GM12874 (cell line): ENCODE measurements around the gene NBAS.

Source experiments
- TF ChIP-seq, protein P1 (sequence below): IDR thresholded peaks from 2 replicates; pipeline ENCODE4 v1.5.1; 2011; ENCODE audit warnings: low read depth, mild to moderate bottlenecking, control low read depth, low read length, moderate library complexity; ENCODE audit not compliant: insufficient read depth

NBAS gene

DNA sequence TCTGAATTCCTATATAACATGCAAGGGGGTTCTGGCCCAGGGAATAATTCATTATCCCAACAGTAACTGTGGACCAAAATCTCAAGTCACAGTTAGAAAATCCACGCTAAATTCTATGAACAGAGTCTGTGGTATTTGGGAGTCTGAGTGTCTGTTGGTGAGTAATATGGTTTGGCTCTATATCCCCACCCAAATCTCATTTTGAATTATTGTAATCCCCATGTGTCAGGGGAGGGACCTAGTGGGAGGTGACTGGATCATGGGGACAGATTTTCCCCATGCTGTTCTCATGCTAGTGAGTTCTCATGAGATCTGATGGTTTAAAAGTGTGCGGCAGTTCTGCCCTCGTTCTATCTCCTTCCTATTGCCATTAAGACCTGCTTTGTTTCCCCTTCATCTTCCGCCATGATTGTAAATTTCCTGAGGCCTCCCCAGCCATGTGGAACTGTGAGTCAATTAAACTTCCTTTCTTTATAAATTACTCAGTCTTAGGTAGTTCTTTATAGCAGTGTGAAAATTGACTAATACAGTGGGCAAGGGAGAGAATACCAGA is 68.3 kb downstream of the NBAS start:
- TF ChIP-seq, protein P1, sequence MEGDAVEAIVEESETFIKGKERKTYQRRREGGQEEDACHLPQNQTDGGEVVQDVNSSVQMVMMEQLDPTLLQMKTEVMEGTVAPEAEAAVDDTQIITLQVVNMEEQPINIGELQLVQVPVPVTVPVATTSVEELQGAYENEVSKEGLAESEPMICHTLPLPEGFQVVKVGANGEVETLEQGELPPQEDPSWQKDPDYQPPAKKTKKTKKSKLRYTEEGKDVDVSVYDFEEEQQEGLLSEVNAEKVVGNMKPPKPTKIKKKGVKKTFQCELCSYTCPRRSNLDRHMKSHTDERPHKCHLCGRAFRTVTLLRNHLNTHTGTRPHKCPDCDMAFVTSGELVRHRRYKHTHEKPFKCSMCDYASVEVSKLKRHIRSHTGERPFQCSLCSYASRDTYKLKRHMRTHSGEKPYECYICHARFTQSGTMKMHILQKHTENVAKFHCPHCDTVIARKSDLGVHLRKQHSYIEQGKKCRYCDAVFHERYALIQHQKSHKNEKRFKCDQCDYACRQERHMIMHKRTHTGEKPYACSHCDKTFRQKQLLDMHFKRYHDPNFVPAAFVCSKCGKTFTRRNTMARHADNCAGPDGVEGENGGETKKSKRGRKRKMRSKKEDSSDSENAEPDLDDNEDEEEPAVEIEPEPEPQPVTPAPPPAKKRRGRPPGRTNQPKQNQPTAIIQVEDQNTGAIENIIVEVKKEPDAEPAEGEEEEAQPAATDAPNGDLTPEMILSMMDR, result no peak

DNA sequence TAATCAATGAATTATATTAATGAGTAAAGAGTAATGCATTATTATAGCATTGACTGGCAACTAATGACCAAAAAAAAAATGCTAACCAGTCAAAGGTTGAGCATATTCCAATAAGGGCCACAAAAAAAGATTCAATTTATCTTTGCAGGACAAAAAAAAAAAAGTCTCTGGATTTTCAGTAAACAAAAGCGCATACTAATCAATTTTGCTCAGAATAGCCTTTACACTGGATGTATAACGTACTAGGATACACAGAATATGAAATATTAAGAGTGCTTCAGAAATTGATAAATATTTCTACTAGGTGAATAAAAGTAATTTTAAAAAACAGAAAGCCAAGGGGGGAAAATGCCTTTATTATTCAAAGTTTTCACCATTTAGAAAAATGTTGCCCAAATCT is 74.4 kb downstream of the NBAS start:
- TF ChIP-seq, protein P1, result no peak

DNA sequence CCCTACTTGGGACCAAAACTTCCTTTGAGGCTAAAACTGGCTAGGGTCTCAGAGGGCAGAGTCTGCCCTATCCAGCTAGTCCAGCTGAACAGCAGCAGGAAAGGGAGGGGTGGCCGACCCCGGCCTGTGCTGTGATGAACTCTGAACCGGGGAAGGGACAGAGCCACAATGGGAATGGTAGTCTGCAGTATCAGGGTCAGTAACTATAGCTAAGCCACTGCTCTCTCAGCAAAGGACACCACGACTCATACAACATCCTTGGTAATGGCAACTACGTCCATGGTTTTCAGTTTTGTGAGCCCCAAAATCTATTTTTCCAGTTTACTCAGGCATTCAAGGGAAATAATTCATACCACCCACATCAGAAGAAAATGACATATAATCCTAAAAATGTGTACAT is 75.2 kb downstream of the NBAS start:
- TF ChIP-seq, protein P1, result no peak

DNA sequence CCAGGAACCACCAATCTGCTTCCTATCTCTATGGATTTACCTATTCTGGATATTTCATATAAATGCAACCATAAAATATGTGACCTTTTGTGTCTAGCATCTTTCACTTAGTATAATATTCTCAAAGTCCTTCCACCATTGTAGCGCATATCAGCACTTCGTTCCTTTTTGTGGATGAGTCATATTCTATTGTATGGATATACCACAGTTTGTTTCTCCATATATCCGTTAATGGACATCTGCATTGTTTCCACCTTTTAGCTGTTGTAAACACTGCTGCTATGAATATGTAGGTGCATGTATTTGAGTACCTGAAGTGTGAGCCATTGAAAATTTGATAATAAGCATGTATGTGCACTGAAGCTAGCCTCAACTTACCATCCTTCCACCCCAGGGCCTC is 80.1 kb downstream of the NBAS start:
- TF ChIP-seq, protein P1, result no peak

DNA sequence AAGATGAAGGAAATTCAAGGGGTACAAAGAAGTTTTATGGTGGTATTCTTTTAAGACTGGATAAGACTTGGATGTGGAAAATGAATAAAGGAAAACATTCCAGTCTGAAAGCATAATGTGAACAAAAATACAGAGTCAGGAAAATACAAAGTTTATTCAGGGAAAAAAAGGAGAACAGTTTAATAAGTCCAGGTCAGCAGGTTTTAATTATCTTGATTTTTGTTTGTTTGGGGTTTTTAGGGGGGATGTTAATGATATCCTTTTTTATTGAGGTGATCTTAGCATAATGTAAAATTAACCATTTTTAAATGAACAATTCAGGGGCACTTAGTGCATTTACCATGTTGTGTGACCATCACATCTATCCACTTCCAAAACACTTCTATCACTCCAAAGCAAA is 80.6 kb downstream of the NBAS start:
- TF ChIP-seq, protein P1, result no peak

DNA sequence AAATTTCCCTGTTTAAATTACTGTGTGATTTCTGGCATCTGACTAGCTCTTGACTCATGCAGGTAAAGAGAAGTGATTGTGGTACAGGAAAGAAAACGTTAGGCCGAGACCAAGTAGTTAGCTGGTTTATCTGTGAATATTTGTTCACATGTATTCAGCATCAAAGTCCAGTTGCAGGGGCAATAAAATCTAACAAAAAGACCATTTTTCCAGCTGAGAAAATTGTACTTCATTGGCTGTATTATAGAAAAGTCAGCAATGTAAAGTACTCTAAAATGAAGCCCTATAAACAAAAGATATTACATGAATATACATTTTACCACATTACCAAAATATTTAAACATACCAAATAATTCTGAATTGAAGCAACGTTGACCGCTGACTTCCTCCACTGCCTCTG is 88.3 kb downstream of the NBAS start:
- TF ChIP-seq, protein P1, result no peak

DNA sequence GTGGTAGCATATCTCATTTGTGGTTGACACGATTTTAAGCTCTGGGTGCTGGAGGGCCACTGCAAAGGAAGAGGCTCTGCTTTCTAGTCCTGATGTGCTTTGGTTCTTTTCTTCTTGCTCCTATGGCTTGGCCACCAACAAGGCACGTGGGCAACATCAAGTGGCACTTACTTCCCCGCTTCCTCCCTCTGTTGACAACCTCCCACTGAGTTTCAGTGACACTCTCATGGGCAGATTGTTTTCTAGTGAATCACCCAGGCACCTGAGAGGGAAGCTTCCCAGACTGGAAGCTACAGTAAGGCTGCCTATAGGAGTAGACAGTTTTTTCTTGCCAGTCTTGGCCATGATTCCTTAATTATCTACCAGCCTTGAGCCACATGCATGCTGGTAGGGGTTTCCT is 89.0 kb downstream of the NBAS start:
- TF ChIP-seq, protein P1, result no peak
